ENCODE measurements around the gene HIVEP2.

HIVEP2 gene

DNA sequence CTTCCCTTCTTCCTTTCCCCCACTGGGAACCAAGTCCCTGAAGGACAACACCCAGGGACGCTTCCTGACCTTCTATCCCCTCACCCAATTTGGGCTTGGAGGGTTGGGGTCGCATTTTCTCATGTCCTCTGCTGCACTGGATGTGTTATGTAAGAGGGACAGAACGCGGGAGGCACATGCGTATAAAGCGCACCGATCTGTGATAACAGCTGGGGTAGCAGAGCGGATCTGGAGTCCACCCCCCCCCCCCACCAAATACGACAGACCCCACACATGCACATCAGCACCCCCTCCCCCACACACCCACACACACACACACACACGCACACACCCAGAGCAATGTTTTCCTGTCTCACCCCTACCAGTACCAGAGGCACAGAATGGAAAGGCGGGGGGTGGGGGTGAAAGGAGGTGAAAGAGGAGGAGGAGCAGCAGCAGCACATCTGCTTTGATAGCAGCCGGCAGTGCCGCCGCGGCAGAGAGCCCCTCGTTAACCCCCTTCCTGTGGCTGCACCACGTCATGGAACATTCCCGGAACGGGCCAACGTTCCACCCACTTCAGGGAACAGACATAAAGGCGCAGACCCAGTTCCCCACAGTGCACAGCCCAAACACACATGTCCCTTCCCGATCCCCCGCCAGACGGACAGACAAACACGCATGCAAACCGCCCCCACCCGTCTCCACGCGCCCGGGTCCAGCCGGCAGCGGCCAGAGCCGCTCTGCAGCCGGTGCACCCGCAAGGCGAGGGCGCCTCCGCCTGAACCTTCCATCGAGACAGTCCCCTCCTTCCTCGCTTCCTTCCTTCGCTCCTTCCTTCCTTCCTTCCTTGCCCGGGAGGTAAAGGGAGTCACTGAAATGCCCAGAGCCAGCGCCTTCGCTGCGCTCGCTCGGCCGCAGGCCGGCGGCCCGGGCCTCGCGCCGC lies 590 bp downstream of the HIVEP2 start:
- DNase-seq, result peak; percentile 92

DNA sequence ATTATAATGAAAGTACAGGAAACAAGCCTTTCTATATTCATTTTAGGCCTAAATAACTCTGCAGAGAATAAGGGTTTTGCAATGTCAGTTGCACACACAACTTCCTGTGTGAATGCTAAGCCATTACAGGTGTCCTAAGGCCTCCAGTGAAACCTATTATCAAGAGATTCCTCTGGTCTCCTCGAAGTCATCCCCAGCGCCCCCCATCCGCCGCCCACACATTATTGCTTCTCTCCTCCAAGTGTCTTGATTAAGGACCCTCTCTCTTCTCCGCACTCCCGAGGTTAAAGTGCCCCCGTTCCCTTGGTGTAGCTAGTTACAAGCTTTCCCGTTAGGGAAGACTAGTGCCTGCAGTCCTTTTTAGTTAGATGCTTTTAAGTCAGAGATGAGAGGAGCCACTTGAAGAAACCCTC lies 1.3 kb downstream of the HIVEP2 start:
- peak; percentile 40 for DNase-seq

DNA sequence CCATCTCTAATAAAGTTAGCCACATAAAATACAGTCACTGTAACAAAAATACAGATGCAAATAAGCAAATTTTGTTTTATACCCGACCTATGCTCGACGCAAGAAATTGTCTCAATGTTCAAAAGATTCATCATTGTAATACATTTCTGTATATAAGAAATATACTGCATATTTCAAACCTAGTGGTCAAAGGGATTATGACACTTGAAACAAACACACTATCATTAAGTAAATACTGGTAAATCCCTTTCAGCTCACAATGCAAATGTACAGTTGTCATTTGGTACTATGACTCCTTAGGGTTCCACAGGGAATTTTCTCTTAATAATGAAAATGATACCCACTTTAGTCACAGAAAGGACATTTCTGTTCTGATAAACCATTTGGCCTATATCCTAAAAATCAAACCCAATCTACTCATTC lies 2.2 kb downstream of the HIVEP2 start:
- no peak for DNase-seq

DNA sequence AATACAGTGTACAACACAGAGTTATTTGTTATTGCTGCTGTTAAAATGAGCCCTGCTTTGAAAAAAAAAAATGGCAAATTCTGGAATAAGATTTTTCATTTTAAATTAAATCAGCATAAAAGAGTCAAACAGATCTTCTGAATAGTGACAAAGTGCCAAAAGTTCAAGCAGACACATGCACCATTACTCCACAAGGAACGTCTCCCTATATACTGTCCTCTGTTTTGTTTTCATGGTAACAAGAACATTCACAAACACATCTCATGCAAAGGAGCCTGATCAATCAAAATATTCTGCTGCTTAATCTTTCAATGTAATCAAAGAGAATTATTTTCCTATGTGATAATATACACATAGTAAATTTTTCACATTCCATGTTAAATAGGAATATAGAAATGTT lies 2.7 kb downstream of the HIVEP2 start:
- DNase-seq, result no peak

DNA sequence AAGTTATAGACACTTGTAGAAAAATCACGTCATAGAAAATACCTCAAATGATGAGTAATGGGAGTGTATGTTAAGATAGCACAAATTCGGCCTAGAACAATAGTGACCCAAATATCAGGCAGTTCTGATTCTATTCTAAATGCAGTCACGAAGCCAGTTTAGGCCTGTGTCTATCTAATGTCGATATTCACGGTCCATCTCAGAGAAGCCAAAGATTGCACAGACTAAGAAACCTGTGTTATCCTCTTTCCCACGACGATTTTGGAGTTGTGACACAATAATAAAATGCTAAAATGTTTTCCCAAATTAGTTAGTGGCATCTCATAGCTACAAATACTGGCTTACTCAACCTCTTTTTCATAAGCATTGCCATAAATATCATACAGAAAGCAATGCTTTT lies 4.0 kb downstream of the HIVEP2 start:
- DNase-seq, result no peak

DNA sequence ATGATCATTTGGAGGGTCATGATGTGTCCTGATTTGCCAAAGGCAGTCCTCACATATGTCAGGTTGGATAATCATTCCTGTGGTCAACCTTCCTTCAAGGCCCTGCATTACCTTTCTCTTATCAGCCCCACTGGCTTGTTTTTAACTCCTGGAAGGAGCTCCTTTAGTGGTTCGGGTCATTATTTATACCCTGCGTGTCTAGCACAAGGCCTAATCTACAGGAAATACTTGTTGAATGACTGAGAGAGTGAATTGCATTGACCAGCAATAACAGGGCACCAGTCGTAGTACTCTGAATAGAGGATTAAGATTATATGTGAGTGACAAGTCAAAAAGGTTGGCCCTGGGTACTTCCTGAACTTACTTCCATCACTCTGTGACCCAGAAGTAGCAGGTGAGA lies 4.5 kb downstream of the HIVEP2 start:
- no peak for DNase-seq

DNA sequence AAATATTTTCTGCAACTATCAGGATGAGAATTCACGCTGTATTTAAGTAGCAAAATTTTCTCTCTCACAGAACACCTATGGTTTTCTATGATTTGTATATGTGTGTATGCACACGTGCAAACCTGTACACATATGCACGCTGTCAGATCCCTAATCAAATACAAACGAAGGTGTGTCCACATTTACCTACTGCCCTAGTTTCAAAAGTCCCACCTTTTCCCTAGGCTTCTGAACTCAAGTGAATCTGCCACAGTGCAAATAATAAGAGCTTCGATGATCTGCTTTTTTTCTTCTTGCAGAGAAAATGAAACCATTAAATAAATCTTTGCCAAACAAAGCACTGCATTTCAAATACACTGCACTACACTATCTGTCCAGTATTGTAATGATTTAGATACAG lies 6.5 kb downstream of the HIVEP2 start:
- no peak for DNase-seq

DNA sequence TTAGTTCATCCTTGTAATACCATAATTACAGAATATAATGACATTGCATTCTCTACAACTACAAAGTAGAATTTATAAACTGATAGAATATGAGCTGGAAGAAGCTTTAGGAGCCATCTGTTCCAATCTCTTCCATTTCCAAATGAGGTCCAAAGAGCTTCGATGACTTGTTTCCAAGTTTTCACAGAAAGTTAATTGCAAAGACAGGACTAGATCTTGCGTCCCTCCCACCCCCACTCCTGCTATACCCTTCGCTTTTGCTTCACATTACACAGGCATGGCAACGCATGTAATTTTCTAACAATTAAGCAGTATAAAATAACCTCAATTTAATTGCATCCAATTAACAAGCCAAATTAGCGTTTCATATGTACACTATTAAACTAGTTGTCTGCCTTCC lies 7.0 kb downstream of the HIVEP2 start:
- DNase-seq, result no peak

DNA sequence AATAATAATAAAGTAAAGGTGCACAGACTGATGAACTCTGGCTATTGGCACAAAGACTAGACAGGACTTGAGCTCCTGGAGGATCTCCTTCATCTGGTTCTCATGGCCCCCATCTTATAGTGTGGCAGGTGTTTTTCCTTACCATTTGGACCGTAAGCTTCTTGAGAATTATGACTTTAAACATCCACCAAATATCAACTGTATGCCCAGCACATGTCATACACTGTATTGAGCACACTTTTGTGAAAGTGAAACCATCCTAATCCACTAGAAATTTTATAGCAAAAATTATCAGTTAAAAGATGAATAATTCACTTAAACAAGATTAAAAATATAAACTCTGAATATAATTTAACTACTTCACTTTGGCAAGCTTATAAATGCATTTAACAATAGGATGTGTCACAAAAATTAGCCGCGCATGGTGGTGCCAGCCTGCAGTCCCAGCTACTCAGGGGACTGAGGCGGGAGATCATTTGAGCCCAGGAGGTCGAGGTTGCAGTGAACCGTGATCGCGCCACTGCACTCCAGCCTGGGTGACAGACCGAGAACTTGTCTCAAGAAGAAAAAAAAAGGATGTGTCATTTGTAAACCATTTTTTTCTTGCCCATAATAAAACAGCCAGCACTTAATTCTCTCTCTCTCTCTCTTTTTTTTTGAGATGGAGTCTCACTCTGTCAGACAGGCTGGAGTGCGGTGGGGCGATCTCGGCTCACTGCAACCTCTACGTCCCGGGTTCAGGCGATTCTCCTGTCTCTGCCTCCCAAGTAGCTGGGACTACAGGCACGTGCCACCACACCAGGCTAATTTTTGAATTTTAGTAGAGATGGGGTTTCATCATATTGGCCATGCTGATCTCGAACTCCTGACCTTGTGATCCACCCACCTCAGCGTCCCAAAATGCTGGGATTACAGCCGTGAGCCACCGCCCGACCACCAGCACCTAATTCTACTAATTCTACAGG lies 9.1 kb downstream of the HIVEP2 start:
- DNase-seq, result peak; percentile 44

DNA sequence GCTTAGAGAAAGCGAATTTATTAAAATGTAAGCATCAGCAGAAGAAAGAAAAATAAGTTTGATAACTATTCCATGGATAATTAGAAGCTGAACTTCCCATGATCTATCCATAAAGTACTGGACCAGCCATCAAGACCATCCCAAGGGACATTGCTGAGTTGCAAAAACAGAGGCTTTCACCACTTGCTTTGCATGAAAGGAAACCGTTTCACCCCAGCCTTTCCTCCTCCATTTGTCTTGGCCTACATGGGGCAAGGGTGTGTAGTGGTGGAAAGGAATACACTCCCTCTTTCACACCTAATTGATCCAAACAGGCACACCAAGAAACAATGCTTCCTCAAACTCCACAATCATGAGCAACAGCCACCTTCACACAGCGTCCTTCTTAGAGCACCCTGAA lies 10.4 kb downstream of the HIVEP2 start:
- no peak for DNase-seq

DNA sequence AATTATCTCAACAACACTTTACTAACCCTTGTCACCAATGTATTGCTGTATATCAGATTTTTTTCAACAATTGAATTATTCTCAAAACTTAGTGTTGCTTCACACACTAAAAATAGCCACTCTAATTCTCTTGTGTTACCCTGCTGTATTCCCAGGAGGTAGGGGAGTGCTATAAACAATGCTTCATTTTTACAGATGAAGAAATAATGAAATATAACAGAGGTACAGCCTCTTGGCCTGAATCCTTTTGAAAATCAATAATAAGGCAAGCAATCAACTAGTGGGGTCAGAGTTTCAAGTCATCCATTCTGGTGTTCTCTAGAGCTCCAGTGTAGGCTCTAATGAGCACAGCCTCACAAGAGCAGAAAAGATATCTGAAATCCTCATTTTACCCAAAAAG lies 10.9 kb downstream of the HIVEP2 start:
- DNase-seq, result no peak

DNA sequence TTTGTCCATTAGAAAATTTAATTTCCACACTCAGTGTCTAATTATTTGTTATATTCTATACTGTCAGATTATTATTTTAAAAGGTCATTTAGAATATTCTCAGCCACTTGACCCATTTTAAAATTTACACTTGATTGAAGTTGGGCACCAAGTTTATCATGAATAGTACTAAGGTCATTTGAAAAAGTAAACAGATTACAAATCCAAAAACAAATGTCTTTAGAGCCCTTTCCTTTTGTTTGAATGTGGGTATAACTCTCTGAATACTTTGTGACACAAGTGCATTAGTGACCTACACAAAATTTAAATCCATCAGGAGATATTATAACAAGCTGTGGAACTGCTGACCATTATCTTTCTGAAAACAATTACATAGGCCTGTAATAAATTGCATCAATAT lies 11.3 kb downstream of the HIVEP2 start:
- no peak for DNase-seq

DNA sequence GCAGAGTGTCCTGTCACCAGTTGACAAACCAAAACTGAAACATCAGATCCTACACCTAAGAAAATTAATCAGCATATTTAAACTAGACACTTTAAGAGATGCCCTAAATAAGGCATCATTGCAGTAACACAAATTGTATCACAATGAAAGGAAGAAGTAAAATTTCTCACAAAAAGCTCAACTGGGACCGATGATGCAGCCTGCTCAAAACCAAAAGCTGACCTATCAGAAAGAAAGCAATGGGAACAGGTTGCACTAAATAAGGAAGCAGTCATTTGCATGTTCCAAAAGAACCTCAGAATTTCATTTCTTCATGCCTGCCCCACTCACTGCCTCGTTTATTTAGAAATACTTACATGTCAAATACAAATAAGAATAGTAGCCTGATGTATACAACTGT lies 12.1 kb downstream of the HIVEP2 start:
- DNase-seq, result no peak

DNA sequence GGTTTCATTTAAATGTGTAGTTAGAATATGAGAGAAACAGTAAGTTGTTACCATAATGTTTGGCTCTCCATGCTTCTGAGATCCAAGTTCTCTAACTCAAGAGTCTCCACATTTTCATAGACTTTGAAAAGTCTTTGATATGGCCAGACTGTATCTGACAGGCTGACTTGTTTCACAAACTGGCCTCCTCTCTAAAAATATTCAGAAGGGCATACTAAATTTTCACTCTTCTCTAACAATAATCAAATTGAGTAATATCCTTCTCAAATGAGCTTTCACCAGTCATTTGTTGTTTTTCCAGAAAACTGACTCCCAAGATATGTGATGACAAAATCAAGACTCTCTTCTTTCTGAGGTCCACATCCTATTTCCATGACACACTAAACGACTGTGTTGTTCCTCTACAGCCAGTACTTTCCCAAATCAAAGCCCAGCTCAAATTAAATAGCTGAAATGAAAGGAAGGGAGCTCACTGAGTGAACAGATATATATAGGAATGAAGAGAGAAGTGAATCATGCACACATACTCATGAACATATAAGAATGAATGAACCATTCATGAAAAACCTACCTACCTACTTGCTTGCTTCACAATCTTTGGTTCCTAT lies 15.1 kb downstream of the HIVEP2 start:
- no peak for DNase-seq

DNA sequence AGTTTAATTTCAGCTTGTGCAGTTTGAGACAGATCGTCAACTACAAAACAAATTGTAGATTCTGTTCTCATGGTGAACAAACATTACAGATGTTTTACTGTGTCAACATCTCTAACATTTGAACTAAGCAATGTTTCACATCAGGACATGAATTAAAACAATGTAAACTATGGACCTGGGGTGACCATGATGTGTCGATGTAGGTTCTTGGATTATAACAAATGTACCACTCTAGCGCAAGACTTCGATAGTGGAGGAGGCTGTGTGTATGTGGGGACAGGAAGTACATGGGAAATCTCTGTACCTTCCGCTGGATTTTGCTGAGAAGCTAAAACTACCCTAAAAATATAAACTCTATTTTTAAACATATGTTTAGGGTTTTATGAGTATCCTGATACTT lies 17.1 kb downstream of the HIVEP2 start:
- DNase-seq, result no peak

DNA sequence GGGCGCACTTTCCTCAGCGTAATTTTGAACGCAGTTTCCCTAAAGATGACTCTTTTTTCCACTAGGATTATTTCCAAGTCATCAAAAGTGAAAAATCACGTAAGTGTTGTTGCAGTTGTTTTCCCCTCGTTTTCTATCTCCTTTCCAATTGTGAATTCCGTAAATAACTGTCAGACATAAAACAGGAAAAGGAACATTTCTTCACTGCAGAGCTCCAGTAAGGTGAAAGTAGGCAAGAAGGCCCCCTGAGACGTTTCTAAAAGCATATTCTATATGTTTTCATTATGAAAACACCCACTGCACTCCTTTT lies 17.8 kb downstream of the HIVEP2 start:
- DNase-seq, result no peak

DNA sequence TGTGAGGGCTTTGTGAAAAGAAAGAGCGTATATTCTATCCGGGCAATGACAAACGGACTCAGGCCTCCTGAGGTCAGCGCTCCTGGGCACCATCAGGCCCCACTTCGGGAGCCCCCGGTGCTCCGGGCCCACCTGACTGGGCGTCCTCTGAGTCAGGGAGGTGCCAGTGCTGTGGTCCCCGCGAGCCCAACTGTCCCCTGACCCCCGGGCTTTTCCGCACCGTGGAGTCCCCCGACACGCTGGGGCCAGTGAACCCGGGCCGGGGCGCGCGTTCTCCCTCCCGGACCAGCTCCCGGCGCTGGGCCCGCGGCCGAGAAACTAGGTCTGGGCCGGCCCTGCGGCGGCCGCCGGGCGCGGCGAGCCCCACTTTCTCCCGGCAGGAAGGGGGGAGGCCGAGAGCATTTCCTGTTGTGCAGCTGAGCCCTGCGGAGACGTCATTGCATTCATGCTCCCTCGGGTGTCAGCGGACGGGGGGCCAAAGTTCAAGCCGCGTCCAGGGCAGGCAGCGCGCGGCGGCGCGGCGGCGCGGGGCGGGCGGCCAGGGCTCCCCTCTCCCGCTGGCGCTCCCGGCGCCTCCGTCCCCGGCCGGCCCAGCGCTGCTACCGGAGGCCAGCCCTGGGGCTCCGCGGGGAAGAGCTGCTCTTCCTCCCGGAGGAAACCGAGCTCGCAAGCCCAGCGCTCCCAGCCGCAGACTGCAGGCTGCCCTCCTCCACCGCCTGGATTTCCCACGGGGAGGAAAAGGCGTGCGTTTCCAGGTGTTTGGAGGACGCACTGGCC lies 18.3 kb downstream of the HIVEP2 start:
- DNase-seq, result peak; percentile 66

DNA sequence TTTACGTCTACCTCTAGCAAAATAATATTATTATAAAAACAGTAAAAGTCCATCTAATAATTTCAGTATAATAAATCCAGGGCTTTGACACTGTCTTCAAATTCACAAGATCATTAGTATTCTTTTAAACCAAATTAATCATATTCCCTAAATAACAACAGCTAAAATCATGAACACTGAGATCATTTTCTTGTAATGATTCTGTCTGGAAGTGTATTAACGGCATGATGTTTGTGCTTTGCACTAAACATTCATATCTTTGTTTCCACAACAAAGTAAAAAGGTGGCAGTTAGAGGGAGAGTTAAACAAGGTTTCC lies 18.8 kb downstream of the HIVEP2 start:
- DNase-seq, result no peak

DNA sequence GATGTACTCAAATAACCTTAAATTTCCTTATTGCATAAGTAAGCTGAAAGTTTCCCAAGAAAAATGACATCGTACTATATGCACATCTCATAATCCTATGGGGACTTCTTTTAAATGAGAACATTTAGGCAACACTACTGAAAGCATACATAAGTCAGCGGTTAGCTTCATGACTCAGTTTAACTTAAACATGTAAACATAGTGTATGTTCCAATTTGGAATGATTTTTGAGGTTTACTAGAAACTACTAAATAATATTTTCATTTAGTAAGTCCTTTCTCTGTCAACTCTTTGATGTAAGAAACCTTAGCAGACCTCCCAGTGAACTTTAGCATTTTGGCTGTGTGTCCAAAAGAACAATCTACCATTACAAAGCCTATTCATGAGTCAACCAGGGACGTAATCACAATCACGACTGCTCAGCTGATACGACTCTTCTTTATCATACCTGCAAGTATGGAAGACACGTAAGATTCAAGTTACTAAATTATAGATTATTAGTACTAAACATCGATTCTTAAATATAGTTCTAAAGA lies 19.3 kb downstream of the HIVEP2 start:
- no peak for DNase-seq

DNA sequence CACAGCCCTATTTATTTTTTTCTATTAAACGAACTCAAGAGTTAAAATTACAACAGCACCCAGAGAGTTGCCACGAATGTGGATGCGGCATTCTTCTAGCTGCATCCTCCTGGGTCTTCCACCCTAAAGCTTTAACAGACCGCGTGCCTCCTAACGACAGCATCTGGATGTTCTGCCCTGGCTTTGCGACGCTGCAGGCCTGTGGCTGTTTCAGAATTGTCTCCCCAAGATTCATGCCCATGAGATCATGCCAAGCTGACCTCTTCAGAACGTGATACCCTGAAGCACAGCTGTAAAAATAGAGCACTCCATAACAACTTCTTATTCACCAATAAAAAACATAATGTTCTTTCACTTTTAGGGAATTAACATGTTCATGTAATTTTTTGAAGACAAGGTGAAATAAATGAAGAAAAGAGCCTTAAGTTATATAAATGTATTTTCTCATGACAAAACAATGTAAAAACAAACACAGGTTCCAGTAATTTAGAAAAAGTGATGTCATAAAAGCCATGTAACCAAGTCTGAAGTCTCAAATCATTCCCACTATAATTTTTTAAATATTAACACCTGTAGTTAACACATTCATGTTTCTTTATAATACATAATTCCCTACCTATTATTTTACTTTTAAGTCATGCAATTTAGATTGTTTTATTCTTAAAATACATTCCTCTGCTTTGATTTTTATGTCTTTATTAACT lies 26.5 kb downstream of the HIVEP2 start:
- no peak for DNase-seq

DNA sequence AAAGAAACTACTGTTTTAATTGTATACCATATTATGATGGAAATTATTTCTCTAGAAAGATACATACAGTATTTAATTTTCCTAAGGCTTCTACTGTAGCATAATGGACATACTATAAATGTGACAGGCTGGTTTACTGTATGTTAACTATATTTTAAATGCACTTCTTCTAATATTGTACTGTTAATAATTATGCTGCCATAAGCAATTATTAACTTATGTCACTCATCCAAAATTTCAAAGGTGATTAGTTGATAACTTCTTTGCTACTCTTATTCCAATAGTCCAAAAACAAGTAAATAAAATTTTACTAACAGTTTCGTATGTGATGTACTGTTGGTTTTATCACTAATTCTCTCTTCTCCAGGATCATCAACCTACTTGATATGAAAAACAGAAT lies 28.1 kb downstream of the HIVEP2 start:
- DNase-seq, result no peak

All from activated naive CD4-positive, alpha-beta T cell treated with Interleukin-2 at 50 U/mL for 16 hours (primary cell).